ENCODE measurements around the gene ATP23. TPM values are rescaled to one million over a fixed set of nuclear protein-coding genes. Genes with fewer than 3 reads are reported as not detected.

ATP23 gene
- polyA plus RNA-seq, 1 donor (not counting 4 experiments of a cell fraction or from before 2014, with no cell fraction given), result 12.2 TPM

DNA sequence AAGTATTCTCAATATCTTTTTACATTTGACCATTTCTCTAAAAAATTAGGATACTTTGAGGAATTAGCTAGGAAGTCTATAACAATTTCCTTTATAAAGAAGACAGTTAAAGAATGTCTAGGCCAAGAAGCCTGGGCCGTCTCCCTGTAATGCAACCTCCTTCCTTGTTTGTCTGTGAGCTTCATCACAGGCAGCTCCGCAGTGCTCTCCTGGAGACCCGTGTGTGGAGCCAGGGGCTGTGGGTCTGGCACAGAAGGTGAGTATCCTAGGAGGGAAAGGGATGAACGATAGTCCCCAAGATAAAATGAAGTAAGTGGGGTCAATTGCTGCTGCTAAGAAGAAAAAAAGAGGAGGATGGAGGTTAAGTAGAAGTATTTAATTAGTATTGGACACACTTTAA lies 31.8 kb upstream of the ATP23 start:
- Histone ChIP-seq H3K4me3 (ENCODE audit: control insufficient read depth in 2 of 3, extremely low read depth in 1 of 3, insufficient read depth in 2 of 3, low read depth in 1 of 3, low read length in 3 of 3) (no peak overlapping the region), H3K9ac (ENCODE audit: control insufficient read depth, extremely low read depth, insufficient read depth, low read length) (no peak overlapping the region), H3K9me1 (ENCODE audit: control insufficient read depth, extremely low read depth, insufficient read depth, low read length) (no peaks in the 10 kb centered on the region), H3K27me3 (ENCODE audit: control insufficient read depth, extremely low read depth, insufficient read depth, low read length) (peaks cover 2% of the 10 kb centered on the region), H3K27ac (ENCODE audit: control insufficient read depth, insufficient read depth, low read length) (no peak overlapping the region), H3K4me1 (ENCODE audit: control insufficient read depth, extremely low read depth, insufficient read depth, low read length) (peaks cover 5% of the 10 kb centered on the region), H3K9me3 (ENCODE audit: control insufficient read depth, low read depth, low read length) (no peaks in the 10 kb centered on the region), H3K36me3 (ENCODE audit: control insufficient read depth in 2 of 2, extremely low read depth in 1 of 2, insufficient read depth in 2 of 2, low read length in 2 of 2) (no peaks in the 10 kb centered on the region), H4K20me1 (ENCODE audit: control insufficient read depth, extremely low read depth, insufficient read depth, low read length) (no peaks in the 10 kb centered on the region), H3K4me2 (ENCODE audit: control insufficient read depth, extremely low read depth, insufficient read depth, low read depth, low read length) (no peak overlapping the region), H3K79me2 (ENCODE audit: control insufficient read depth, insufficient read depth, low read length) (no peaks in the 10 kb centered on the region), H2AFZ (ENCODE audit: control insufficient read depth, low read length) (no peak overlapping the region)
- DNase-seq (ENCODE audit: low read depth, low spot score), result no peak
- dilution Hi-C loops (cut with MboI; ENCODE audit: extremely low pct_ligation_motif_present, low sequenced_read_pairs), result no loop called here
- TF ChIP-seq EZH2 (IDR thresholded peaks at IDR 0.05; ENCODE audit: low read length), result no peak
- TF ChIP-seq, protein P1, sequence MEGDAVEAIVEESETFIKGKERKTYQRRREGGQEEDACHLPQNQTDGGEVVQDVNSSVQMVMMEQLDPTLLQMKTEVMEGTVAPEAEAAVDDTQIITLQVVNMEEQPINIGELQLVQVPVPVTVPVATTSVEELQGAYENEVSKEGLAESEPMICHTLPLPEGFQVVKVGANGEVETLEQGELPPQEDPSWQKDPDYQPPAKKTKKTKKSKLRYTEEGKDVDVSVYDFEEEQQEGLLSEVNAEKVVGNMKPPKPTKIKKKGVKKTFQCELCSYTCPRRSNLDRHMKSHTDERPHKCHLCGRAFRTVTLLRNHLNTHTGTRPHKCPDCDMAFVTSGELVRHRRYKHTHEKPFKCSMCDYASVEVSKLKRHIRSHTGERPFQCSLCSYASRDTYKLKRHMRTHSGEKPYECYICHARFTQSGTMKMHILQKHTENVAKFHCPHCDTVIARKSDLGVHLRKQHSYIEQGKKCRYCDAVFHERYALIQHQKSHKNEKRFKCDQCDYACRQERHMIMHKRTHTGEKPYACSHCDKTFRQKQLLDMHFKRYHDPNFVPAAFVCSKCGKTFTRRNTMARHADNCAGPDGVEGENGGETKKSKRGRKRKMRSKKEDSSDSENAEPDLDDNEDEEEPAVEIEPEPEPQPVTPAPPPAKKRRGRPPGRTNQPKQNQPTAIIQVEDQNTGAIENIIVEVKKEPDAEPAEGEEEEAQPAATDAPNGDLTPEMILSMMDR (optimal IDR thresholded peaks at IDR 0.05 in 1 of 3, IDR thresholded peaks at IDR 0.05 in 1 of 3, conservative IDR thresholded peaks at IDR 0.05 in 1 of 3; ENCODE audit: extremely low read depth in 1 of 3, insufficient read depth in 2 of 3, low read length in 3 of 3), result no peak
- FAIRE-seq, result no peak

DNA sequence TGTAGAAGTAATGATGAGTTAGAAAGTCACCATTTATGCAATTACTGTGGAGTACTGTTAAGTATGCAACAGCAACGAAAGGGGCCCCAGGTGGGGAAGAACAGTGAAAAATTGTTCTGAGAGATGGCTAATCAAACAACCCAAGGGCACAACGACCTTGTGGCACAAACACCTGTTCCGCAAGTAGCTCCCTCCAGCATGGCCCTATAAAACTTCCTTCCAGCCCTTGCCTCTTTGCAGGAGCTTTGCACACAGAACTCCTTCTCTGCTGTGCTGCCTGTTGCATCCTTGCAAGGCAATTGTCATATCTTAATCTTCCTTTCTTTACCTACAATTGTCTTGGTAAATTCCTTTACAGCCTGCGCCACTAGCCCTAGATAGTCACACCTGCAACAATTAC lies 23.2 kb upstream of the ATP23 start:
- peaks cover 4% of the 10 kb centered on the region for H3K27me3 ChIP-seq (ENCODE audit: control insufficient read depth, extremely low read depth, insufficient read depth, low read length)
- no peak overlapping the region for H3K27ac ChIP-seq (ENCODE audit: control insufficient read depth, insufficient read depth, low read length)
- no peaks in the 10 kb centered on the region for H3K79me2 ChIP-seq (ENCODE audit: control insufficient read depth, insufficient read depth, low read length)
- dilution Hi-C loops (cut with MboI; ENCODE audit: extremely low pct_ligation_motif_present, low sequenced_read_pairs), result no loop called here
- no peaks in the 10 kb centered on the region for H3K36me3 ChIP-seq (ENCODE audit: control insufficient read depth in 2 of 2, extremely low read depth in 1 of 2, insufficient read depth in 2 of 2, low read length in 2 of 2)
- H3K4me2 ChIP-seq (ENCODE audit: control insufficient read depth, extremely low read depth, insufficient read depth, low read depth, low read length), result no peak overlapping the region
- TF ChIP-seq EZH2 (IDR thresholded peaks at IDR 0.05; ENCODE audit: low read length), result no peak
- TF ChIP-seq, protein P1 (optimal IDR thresholded peaks at IDR 0.05 in 1 of 3, IDR thresholded peaks at IDR 0.05 in 1 of 3, conservative IDR thresholded peaks at IDR 0.05 in 1 of 3; ENCODE audit: extremely low read depth in 1 of 3, insufficient read depth in 2 of 3, low read length in 3 of 3), result no peak
- H3K4me1 ChIP-seq (ENCODE audit: control insufficient read depth, extremely low read depth, insufficient read depth, low read length), result no peaks in the 10 kb centered on the region
- H3K9me1 ChIP-seq (ENCODE audit: control insufficient read depth, extremely low read depth, insufficient read depth, low read length), result no peaks in the 10 kb centered on the region
- H3K9me3 ChIP-seq (ENCODE audit: control insufficient read depth, low read depth, low read length), result no peaks in the 10 kb centered on the region
- FAIRE-seq (no peak), DNase-seq (ENCODE audit: low read depth, low spot score) (no peak)
- H4K20me1 ChIP-seq (ENCODE audit: control insufficient read depth, extremely low read depth, insufficient read depth, low read length), result no peaks in the 10 kb centered on the region
- no peak overlapping the region for H3K9ac ChIP-seq (ENCODE audit: control insufficient read depth, extremely low read depth, insufficient read depth, low read length)
- no peak overlapping the region for H3K4me3 ChIP-seq (ENCODE audit: control insufficient read depth in 2 of 3, extremely low read depth in 1 of 3, insufficient read depth in 2 of 3, low read depth in 1 of 3, low read length in 3 of 3)
- no peak overlapping the region for H2AFZ ChIP-seq (ENCODE audit: control insufficient read depth, low read length)

Data from keratinocyte (primary cell).